ENCODE data around the gene SNX17. TPM values are rescaled to one million over a fixed set of nuclear protein-coding genes. Genes with fewer than 3 reads are reported as not detected.

The SNX17 gene
- total and polyA plus RNA-seq, 2 of the 13 experiments (the other 11 are each of a cell fraction or from before 2014, with no cell fraction given) = 75.0 to 109 TPM

DNA sequence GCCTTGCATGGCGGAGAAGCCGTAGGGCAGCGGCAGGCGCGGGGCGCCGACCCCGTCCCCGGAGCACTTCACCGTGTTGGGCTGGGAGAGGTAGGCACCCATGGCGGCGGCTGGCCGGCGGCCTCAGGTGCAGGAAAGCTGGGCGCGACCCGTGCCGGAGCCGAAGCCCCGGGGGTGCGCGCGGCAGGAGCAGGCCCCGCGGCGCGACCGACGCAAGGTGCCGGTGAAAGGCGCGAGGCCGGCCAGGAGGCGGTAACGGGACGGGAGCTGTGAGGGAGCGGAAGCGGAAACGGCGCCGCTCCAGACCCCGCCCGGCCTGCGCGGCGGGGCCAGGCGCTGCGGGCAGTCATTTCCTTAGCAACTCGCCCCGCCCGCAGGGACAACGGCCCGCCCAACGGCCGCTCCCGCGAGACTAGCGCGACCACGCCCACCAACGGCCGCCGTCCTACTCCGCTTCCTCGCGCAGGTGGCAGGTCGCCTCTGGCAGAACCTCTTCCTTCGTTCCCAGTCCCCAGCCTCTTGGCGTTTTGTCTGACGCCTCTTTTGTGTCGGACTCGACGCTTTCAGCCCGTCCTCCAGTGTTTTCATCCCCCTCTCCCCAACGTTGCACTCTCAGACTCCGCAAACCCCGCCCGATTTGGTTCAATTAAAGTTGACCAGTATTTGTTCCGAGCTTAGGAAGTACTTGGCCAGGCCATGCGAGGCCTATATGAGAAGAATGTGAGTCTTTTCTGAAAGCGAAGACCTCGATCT, 39.1 kb downstream of the SNX17 start, which contains the start of gene PPM1G (continued):
- TF ChIP-seq ZNF142 (CRISPR knock-in tag; IDR thresholded peaks at IDR 0.05) (peak; percentile 92), PRDM4 (CRISPR knock-in tag; IDR thresholded peaks at IDR 0.05; ENCODE audit: borderline replicate concordance) (no peak), CHD2 (IDR thresholded peaks at IDR 0.05; ENCODE audit: low read depth, low read length) (peak; percentile 98), MXD4 (CRISPR knock-in tag; IDR thresholded peaks at IDR 0.05) (peak; percentile 97), HNRNPUL1 (IDR thresholded peaks at IDR 0.05; ENCODE audit: low read depth, low read length) (no peak), E2F1 (CRISPR knock-in tag; IDR thresholded peaks at IDR 0.05) (peak; percentile 90), ZKSCAN5 (CRISPR knock-in tag; IDR thresholded peaks at IDR 0.05) (no peak), ZNF597 (CRISPR knock-in tag; IDR thresholded peaks at IDR 0.05) (no peak), FOXA1 (IDR thresholded peaks at IDR 0.05) (no peak), FOXA1 (CRISPR knock-in tag; IDR thresholded peaks at IDR 0.05) (no peak), SUZ12 (IDR thresholded peaks at IDR 0.05; ENCODE audit: low read depth, low read length) (no peak), ZNF350 (CRISPR knock-in tag; IDR thresholded peaks at IDR 0.05; ENCODE audit: borderline replicate concordance, low read depth) (peak; percentile 73; the same call in 1 of the 2 replicates), ZNF160 (CRISPR knock-in tag; IDR thresholded peaks at IDR 0.05) (peak; percentile 92; the same call in 1 of the 2 replicates), TFAP4 (IDR thresholded peaks at IDR 0.05; ENCODE audit: borderline replicate concordance, low read depth) (no peak; the same call in 1 of the 2 replicates)
- TF ChIP-seq, protein P1, sequence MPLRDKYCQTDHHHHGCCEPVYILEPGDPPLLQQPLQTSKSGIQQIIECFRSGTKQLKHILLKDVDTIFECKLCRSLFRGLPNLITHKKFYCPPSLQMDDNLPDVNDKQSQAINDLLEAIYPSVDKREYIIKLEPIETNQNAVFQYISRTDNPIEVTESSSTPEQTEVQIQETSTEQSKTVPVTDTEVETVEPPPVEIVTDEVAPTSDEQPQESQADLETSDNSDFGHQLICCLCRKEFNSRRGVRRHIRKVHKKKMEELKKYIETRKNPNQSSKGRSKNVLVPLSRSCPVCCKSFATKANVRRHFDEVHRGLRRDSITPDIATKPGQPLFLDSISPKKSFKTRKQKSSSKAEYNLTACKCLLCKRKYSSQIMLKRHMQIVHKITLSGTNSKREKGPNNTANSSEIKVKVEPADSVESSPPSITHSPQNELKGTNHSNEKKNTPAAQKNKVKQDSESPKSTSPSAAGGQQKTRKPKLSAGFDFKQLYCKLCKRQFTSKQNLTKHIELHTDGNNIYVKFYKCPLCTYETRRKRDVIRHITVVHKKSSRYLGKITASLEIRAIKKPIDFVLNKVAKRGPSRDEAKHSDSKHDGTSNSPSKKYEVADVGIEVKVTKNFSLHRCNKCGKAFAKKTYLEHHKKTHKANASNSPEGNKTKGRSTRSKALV (CRISPR knock-in tag; IDR thresholded peaks at IDR 0.05) = peak; percentile 61; the same call in 1 of the 2 replicates

Measured in HepG2 (cell line).